Natural killer cell (primary cell): Measurements from ENCODE around the gene HSF2BP. TPM values are rescaled to one million over a fixed set of nuclear protein-coding genes. Genes with fewer than 3 reads are reported as not detected.

ENCODE experiments used
- ATAC-seq, 3 donors: fragments of 150-1000 bp in 2 of 3; fragments of 200-7000 bp in 1 of 3; cut with Tn5 transposase; 1 replicate in 1 of 3; 2 replicates in 2 of 3; pipeline ENCODE4 v1.10.0; 2021; ENCODE audit warnings: mild to moderate bottlenecking in 2 of 3, moderate library complexity in 2 of 3
- DNase-seq, 2 donors: peaks; one replicate each; pipeline versions ENCODE4 v3.0.0 to v3.0.0-alpha.2; 2013 to 2021; ENCODE audit warnings: mixed read lengths in 1 of 2
- H3K27ac ChIP-seq: one replicate; pipeline ENCODE4 v1.5.1; 2013; ENCODE audit warnings: mild to moderate bottlenecking, low read length
- H3K27me3 ChIP-seq: one replicate; pipeline ENCODE4 v1.6.1; 2013; ENCODE audit warnings: low read length; ENCODE audit not compliant: control insufficient read depth, insufficient read depth
- H3K36me3 ChIP-seq: one replicate; pipeline ENCODE4 v1.6.1; 2013; ENCODE audit warnings: low read length; ENCODE audit not compliant: control insufficient read depth, insufficient read depth
- H3K4me1 ChIP-seq: one replicate; pipeline ENCODE4 v1.6.1; 2013; ENCODE audit warnings: low read length; ENCODE audit not compliant: control insufficient read depth, insufficient read depth
- H3K4me3 ChIP-seq: one replicate; pipeline ENCODE4 v1.5.1; 2013; ENCODE audit warnings: low read length
- H3K9me3 ChIP-seq: one replicate; pipeline ENCODE4 v1.6.1; 2013; ENCODE audit warnings: low read length; ENCODE audit not compliant: control insufficient read depth, insufficient read depth
- H3K27ac Mint-ChIP-seq, 2 donors: one replicate each; pipeline ENCODE4 v1.8.0; 2022; ENCODE audit warnings: mild to moderate bottlenecking in 2 of 2, mixed read lengths in 2 of 2, moderate library complexity in 1 of 2
- H3K27me3 Mint-ChIP-seq, 2 donors: one replicate each; pipeline ENCODE4 v1.8.0; 2022; ENCODE audit warnings: low read depth in 2 of 2, mixed read lengths in 2 of 2
- H3K36me3 Mint-ChIP-seq: one replicate; pipeline ENCODE4 v1.8.0; 2022; ENCODE audit warnings: mixed read lengths
- H3K4me1 Mint-ChIP-seq, 2 donors: one replicate each; pipeline ENCODE4 v1.8.0; 2022; ENCODE audit warnings: mixed read lengths in 2 of 2
- H3K4me3 Mint-ChIP-seq: one replicate; pipeline ENCODE4 v1.8.0; 2022; ENCODE audit warnings: mild to moderate bottlenecking, moderate library complexity, mixed read lengths
- H3K9me3 Mint-ChIP-seq, 2 donors: one replicate each; pipeline ENCODE4 v1.8.0; 2022; ENCODE audit warnings: mixed read lengths in 2 of 2
- WGBS: methylation state at CpG from one replicate; pipeline ENCODE4 v1.1.7; 2013; ENCODE audit warnings: missing lambda C conversion rate; ENCODE audit not compliant: insufficient coverage; 5-methylcytosine and 5-hydroxymethylcytosine counted together
- intact Hi-C: fragments of 100-400 bp; cut with micrococcal nuclease; formaldehyde crosslinking; loops from one replicate; pipeline ENCODE4 v1.14.2; 2022
- total RNA-seq, 4 donors: library from RNA; stranded (reverse); fragments of 120-200 nt in 1 of 4; gene quantifications; one replicate each; pipeline versions ENCODE4 v1.2.3 to v1.2.4, GENCODE V29; 2013 to 2022
- TF ChIP-seq, protein P1 (sequence below): fragments of 200-600 bp; IDR thresholded peaks from one replicate; pipeline ENCODE4 v1.8.0; 2022; ENCODE audit warnings: antibody characterized with exemption

Gene HSF2BP
- total RNA-seq, 3 donors from 2014 or later (not counting 1 experiment from before 2014, with no cell fraction given) = 0.33 to 0.39 TPM; not detected in 1

DNA sequence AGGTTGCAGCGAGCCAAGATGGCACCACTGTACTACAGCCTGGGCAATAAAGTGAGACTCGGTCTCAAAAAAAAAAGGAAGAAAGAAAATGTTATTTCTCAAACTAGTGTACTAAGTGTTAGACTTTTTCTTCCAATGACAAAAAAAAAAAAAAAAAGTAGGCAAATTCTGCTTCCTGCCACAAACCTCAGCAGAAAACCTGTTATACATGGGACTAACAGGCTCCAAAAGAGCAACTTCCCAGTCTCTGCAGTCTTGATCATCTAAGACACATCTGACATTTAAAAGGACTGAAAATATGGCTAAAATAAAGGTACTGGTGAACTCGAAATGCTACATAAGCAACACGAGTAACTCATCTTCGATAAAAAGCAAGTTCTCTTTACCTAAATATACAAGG, 59.6 kb downstream of the HSF2BP start:
- no peaks in the 10 kb centered on the region for H3K36me3 Mint-ChIP-seq
- intact Hi-C loops = no loop called here
- Histone ChIP-seq H3K4me3 (no peak overlapping the region), H3K27ac (peak overlapping the region; percentile 3), H3K4me1 (peaks cover 4% of the 10 kb centered on the region), H3K36me3 (no peaks in the 10 kb centered on the region), H3K27me3 (no peaks in the 10 kb centered on the region), H3K9me3 (no peaks in the 10 kb centered on the region)
- ATAC-seq (peak in 2 of 3 donors; percentile 15 to 33), DNase-seq (no peak)
- no peak overlapping the region for H3K4me3 Mint-ChIP-seq
- peaks cover 6 to 13% of the 10 kb centered on the region in 2 donors for H3K27me3 Mint-ChIP-seq
- peaks cover 8 to 10% of the 10 kb centered on the region in 2 donors for H3K4me1 Mint-ChIP-seq
- TF ChIP-seq, protein P1, sequence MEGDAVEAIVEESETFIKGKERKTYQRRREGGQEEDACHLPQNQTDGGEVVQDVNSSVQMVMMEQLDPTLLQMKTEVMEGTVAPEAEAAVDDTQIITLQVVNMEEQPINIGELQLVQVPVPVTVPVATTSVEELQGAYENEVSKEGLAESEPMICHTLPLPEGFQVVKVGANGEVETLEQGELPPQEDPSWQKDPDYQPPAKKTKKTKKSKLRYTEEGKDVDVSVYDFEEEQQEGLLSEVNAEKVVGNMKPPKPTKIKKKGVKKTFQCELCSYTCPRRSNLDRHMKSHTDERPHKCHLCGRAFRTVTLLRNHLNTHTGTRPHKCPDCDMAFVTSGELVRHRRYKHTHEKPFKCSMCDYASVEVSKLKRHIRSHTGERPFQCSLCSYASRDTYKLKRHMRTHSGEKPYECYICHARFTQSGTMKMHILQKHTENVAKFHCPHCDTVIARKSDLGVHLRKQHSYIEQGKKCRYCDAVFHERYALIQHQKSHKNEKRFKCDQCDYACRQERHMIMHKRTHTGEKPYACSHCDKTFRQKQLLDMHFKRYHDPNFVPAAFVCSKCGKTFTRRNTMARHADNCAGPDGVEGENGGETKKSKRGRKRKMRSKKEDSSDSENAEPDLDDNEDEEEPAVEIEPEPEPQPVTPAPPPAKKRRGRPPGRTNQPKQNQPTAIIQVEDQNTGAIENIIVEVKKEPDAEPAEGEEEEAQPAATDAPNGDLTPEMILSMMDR = no peak
- H3K9me3 Mint-ChIP-seq = no peaks in the 10 kb centered on the region
- 21% methylated on average over 3 of the region's 5 CpGs for WGBS
- H3K27ac Mint-ChIP-seq = peak overlapping the region in 1 of 2 donors; percentile 13

DNA sequence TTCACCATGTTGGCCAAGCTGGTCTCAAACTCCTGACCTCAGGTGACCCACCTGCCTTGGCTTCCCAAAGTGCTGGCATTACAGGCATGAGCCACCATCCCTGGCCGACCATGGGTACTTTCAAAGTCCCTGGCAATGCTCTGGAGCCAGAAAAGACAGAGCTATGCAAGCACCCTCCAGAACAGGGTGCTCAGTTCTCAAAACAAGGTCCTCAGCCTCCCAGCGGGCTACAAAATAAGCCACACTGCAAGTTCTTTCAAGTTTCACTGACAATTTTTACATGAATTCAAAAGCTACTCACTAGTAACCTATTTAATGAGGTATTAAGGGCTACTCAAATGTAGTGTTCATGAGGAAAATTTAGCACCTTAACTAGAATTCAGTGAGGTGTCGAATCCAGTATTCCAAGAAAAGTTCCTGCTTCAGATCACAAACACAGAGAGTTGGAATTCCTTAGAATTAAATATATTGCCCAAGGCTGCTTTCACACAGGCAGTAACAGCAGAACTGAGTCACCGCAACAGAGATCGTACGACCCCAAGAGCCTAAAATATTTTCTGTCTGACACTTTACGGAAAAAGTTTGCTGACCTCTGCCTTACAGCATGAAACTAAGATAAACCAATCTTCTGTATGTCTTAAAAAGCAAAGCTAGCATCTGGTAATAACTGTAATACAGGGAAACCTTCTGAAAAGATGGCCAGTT, 60.7 kb downstream of the HSF2BP start:
- Histone ChIP-seq H3K36me3 (no peaks in the 10 kb centered on the region), H3K27me3 (no peaks in the 10 kb centered on the region), H3K9me3 (no peaks in the 10 kb centered on the region), H3K4me3 (no peak overlapping the region), H3K4me1 (peaks cover 4% of the 10 kb centered on the region), H3K27ac (no peak overlapping the region)
- Mint-ChIP-seq H3K36me3 (no peaks in the 10 kb centered on the region), H3K27me3 (peaks cover 10 to 24% of the 10 kb centered on the region in 2 donors), H3K27ac (no peak overlapping the region), H3K4me3 (no peak overlapping the region), H3K4me1 (peaks cover 8 to 10% of the 10 kb centered on the region in 2 donors), H3K9me3 (no peaks in the 10 kb centered on the region)
- WGBS = 89% methylated on average over 7 of the region's 7 CpGs
- DNase-seq (no peak), ATAC-seq (no peak)
- intact Hi-C loops = no loop called here
- TF ChIP-seq, protein P1 = no peak

DNA sequence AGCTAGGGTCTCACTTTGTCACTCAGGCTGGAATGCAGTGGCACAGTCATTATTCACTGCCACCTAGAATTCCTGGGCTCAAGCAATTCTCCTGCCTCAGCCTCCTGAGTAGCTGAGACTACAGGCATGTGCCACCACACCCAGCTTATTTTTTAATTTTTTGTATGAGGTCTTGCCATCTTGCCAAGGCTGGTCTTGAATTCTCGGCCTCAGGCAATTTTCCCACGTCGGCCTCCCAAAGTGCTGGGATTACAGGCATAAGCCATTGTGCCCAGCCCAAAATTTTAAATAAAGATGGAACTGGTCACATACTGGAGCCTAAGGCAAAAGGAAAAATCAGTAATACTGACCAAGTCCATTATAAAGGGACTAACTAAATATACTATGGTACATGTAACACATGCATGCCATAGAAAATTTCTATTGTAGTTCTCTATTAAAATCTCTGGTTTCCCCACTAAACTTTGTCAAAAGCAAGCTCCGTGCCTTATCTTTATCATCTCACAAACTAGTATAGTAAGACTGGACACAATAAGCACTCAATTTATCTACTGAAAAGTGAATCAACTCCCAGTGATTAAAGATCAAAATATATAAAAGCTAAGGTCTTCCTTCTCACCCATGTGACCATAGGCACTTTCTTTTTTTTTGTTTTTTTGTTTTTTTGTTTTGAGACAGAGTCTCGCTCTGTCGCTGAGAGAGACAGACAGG, 61.6 kb downstream of the HSF2BP start:
- no peak for DNase-seq
- H3K27me3 ChIP-seq = no peaks in the 10 kb centered on the region
- no peaks in the 10 kb centered on the region for H3K36me3 ChIP-seq
- Mint-ChIP-seq H3K9me3 (no peaks in the 10 kb centered on the region), H3K4me3 (no peak overlapping the region), H3K27me3 (peaks cover 11 to 33% of the 10 kb centered on the region in 2 donors), H3K27ac (no peak overlapping the region), H3K36me3 (no peaks in the 10 kb centered on the region), H3K4me1 (peaks cover 8 to 10% of the 10 kb centered on the region in 2 donors)
- no peak overlapping the region for H3K27ac ChIP-seq
- peaks cover 4% of the 10 kb centered on the region for H3K4me1 ChIP-seq
- H3K4me3 ChIP-seq = no peak overlapping the region
- TF ChIP-seq, protein P1 = no peak
- WGBS = 94% methylated on average over 5 of the region's 6 CpGs
- no peaks in the 10 kb centered on the region for H3K9me3 ChIP-seq
- intact Hi-C loops = no loop called here
- no peak for ATAC-seq
